HL-60 (cell line): ENCODE measurements around the gene SFMBT2.
"Not testable (repeated sequence)": the region's sequence is repeated elsewhere in the genome, so short reads cannot be mapped to it uniquely, and the experiment has no call there.

Experiments used
- DNase-seq, 2 experiments: peaks; one replicate each; pipeline ENCODE4 v3.0.0-alpha.2; 2010 to 2020; ENCODE audit warnings: low read depth in 1 of 2, low spot score in 1 of 2
- H3K27ac ChIP-seq: fragments of 250-450 bp; sonication (Bioruptor Pico); replicated peaks from 2 replicates; pipeline ENCODE4 v1.5.1; 2020; ENCODE audit warnings: mild to moderate bottlenecking, moderate library complexity
- H3K27me3 ChIP-seq: fragments of 250-450 bp; sonication (Bioruptor Pico); 2 replicates; pipeline ENCODE4 v1.5.1; 2021; ENCODE audit warnings: mild to moderate bottlenecking, moderate library complexity; ENCODE audit not compliant: insufficient read depth, poor library complexity, severe bottlenecking
- H3K4me3 ChIP-seq: replicated peaks from 2 replicates; pipeline ENCODE4 v1.5.1; 2011; ENCODE audit warnings: mild to moderate bottlenecking, control low read depth, low read length; ENCODE audit not compliant: insufficient read depth
- CTCF ChIP-seq: IDR thresholded peaks from one replicate; pipeline ENCODE4 v1.5.1; 2011; ENCODE audit warnings: low read length, control low read depth, inconsistent platforms; ENCODE audit not compliant: insufficient read depth
- GABPA ChIP-seq: IDR thresholded peaks from 2 replicates; pipeline ENCODE4 v1.6.1; 2012; ENCODE audit warnings: low read depth
- POLR2AphosphoS5 ChIP-seq: IDR thresholded peaks from 2 replicates; pipeline ENCODE4 v1.6.1; 2012; ENCODE audit warnings: low read depth
- REST ChIP-seq: IDR thresholded peaks from 2 replicates; pipeline ENCODE4 v1.6.1; 2012; ENCODE audit warnings: low read depth; ENCODE audit not compliant: insufficient replicate concordance
- SPI1 ChIP-seq: IDR thresholded peaks from 2 replicates; pipeline ENCODE4 v1.6.1; 2012; ENCODE audit warnings: low read depth, mild to moderate bottlenecking, borderline replicate concordance

SFMBT2 gene

GRCh38 chr10:7391748-7392147 is 19.1 kb downstream of the SFMBT2 start:
- Histone ChIP-seq H3K4me3 (no peak overlapping the region), H3K27ac (no peak overlapping the region), H3K27me3 (no peaks in the 10 kb centered on the region)
- no peak for TF ChIP-seq CTCF
- TF ChIP-seq POLR2AphosphoS5: no peak
- TF ChIP-seq SPI1: no peak
- no peak for TF ChIP-seq REST
- no peak for TF ChIP-seq GABPA
- no peak for DNase-seq

DNA sequence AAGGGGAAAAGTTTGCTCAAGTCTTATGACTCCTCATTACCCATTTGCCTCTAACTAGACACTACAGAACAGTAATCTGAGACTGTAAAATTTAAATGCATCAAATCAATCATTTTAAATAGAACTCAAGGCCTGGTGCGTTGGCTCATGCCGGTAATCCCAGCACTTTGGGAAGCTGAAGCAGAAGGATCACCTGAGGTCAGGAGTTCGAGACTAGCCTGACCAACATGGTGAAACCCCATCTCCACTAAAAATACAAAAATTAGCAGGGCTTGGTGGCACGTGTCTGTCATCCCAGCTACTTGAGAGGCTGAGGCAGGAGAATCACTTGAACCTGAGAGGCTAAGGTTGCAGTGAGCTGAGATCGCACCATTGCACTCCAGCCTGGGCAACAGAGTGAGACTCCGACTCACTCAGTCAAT is 20.1 kb downstream of the SFMBT2 start:
- H3K27me3 ChIP-seq, H3K27ac ChIP-seq, H3K4me3 ChIP-seq, DNase-seq: not testable (repeated sequence)

GRCh38 chr10:7389844-7390243 is 21.0 kb downstream of the SFMBT2 start:
- H3K27ac ChIP-seq: no peak overlapping the region
- H3K27me3 ChIP-seq: no peaks in the 10 kb centered on the region
- TF ChIP-seq GABPA: no peak
- TF ChIP-seq POLR2AphosphoS5: no peak
- no peak for TF ChIP-seq SPI1
- TF ChIP-seq CTCF: no peak
- no peak for TF ChIP-seq REST
- no peak for DNase-seq
- H3K4me3 ChIP-seq: no peak overlapping the region

- H3K27ac ChIP-seq: no peak overlapping the region
- no peak for TF ChIP-seq POLR2AphosphoS5
- no peak for TF ChIP-seq CTCF
- TF ChIP-seq REST: no peak
- TF ChIP-seq SPI1: no peak
- no peak overlapping the region for H3K4me3 ChIP-seq
- H3K27me3 ChIP-seq: no peaks in the 10 kb centered on the region
- DNase-seq: no peak
Observed at GRCh38 chr10:7389346-7389745, 21.5 kb downstream of the SFMBT2 start.
